Stimulated activated naive CD8-positive, alpha-beta T cell treated with anti-CD3 and anti-CD28 coated beads, Interleukin-15, Interleukin-2, amounts not matched to agents 100 U/mL and 50 U/mL, for 24 hours (primary cell): Measurements from ENCODE around the gene RIN3.

Source experiments
- ATAC-seq: fragments of 150-1000 bp; cut with Tn5 transposase; one replicate; pipeline ENCODE4 v1.10.0; 2021
- DNase-seq: peaks from one replicate; pipeline ENCODE4 v3.0.0; 2021

Gene RIN3

GRCh38 chr14:92601131-92601710, 87.6 kb downstream of the RIN3 start:
- DNase-seq (no peak), ATAC-seq (no peak)

- ATAC-seq = no peak
- DNase-seq = no peak
Measured at GRCh38 chr14:92601757-92602417, 88.3 kb downstream of the RIN3 start.

GRCh38 chr14:92603309-92604242, 90.0 kb downstream of the RIN3 start:
- ATAC-seq = peak; percentile 82
- no peak for DNase-seq

GRCh38 chr14:92605274-92605940, 91.8 kb downstream of the RIN3 start:
- no peak for ATAC-seq
- no peak for DNase-seq

- ATAC-seq = no peak
Measured at GRCh38 chr14:92607251-92607650, 93.7 kb downstream of the RIN3 start.

GRCh38 chr14:92607702-92608429, 94.3 kb downstream of the RIN3 start:
- DNase-seq (no peak), ATAC-seq (no peak)

More at GRCh38 chr14:92607251-92607650, 93.7 kb downstream of the RIN3 start:
- no peak for DNase-seq

GRCh38 chr14:92609955-92610354, 96.4 kb downstream of the RIN3 start:
- ATAC-seq (no peak), DNase-seq (no peak)

GRCh38 chr14:92610849-92611271, 97.3 kb downstream of the RIN3 start:
- DNase-seq = no peak
- no peak for ATAC-seq

- peak; percentile 34 for ATAC-seq
Measured at GRCh38 chr14:92613008-92613658, 99.6 kb downstream of the RIN3 start.

GRCh38 chr14:92613681-92614260, 100.2 kb downstream of the RIN3 start:
- no peak for ATAC-seq
- DNase-seq = no peak

More at GRCh38 chr14:92613008-92613658, 99.6 kb downstream of the RIN3 start:
- peak; percentile 85 for DNase-seq

- ATAC-seq (peak; percentile 94), DNase-seq (peak; percentile 71)
Measured at GRCh38 chr14:92615451-92615850, 101.9 kb downstream of the RIN3 start.

- no peak for DNase-seq
- ATAC-seq = no peak
Measured at GRCh38 chr14:92616178-92616577, 102.6 kb downstream of the RIN3 start.

GRCh38 chr14:92617581-92617980, 104.0 kb downstream of the RIN3 start:
- no peak for DNase-seq
- no peak for ATAC-seq

GRCh38 chr14:92619671-92620456, 106.3 kb downstream of the RIN3 start:
- no peak for DNase-seq
- ATAC-seq = no peak

- no peak for ATAC-seq
- DNase-seq = no peak
Measured at GRCh38 chr14:92622311-92622710, 108.7 kb downstream of the RIN3 start.

GRCh38 chr14:92624764-92625163, 111.2 kb downstream of the RIN3 start:
- ATAC-seq = no peak
- DNase-seq = no peak

- ATAC-seq (no peak), DNase-seq (no peak)
Measured at GRCh38 chr14:92625213-92625612, 111.6 kb downstream of the RIN3 start.

- DNase-seq (no peak), ATAC-seq (no peak)
Measured at GRCh38 chr14:92626041-92626440, 112.5 kb downstream of the RIN3 start.

GRCh38 chr14:92627707-92628215, 114.2 kb downstream of the RIN3 start:
- ATAC-seq = no peak
- no peak for DNase-seq

GRCh38 chr14:92628636-92629035, 115.1 kb downstream of the RIN3 start:
- DNase-seq = no peak
- ATAC-seq = no peak
